Stimulated activated CD4-positive, alpha-beta T cell treated with anti-CD3 and anti-CD28 coated beads, Interleukin-15, amount 100 ng/mL, for 24 hours (primary cell): ENCODE data around the gene TENT4B.
"Not testable (repeated sequence)": the region's sequence is repeated elsewhere in the genome, so short reads cannot be mapped to it uniquely, and the experiment has no call there.

Experiments used
- DNase-seq: peaks from one replicate; pipeline ENCODE4 v3.0.0-alpha.2; 2020

Gene TENT4B

GRCh38 chr16:50152807-50153595, at the start of gene TENT4B:
TSS of gene TENT4B (plus strand) at chr16:50153306. CDS start at chr16:50153622, 316 bp downstream.
- peak; percentile 89 for DNase-seq

- DNase-seq: no peak
Measured at GRCh38 chr16:50103764-50104163, 49.3 kb upstream of the TENT4B start.

GRCh38 chr16:50114357-50115129, 38.6 kb upstream of the TENT4B start:
- DNase-seq: no peak

- no peak for DNase-seq
Measured at GRCh38 chr16:50120711-50121110, 32.4 kb upstream of the TENT4B start.

- no peak for DNase-seq
Measured at GRCh38 chr16:50121278-50121677, 31.8 kb upstream of the TENT4B start.

GRCh38 chr16:50121721-50122445, 31.2 kb upstream of the TENT4B start:
- DNase-seq: peak; percentile 54

GRCh38 chr16:50123417-50123816, 29.7 kb upstream of the TENT4B start:
- DNase-seq: no peak

GRCh38 chr16:50124769-50125168, 28.3 kb upstream of the TENT4B start:
- DNase-seq: no peak

GRCh38 chr16:50126183-50126582, 26.9 kb upstream of the TENT4B start:
- no peak for DNase-seq

- DNase-seq: not testable (repeated sequence)
Measured at GRCh38 chr16:50132571-50132970, 20.5 kb upstream of the TENT4B start.

- no peak for DNase-seq
Measured at GRCh38 chr16:50133214-50133613, 19.9 kb upstream of the TENT4B start.

GRCh38 chr16:50136399-50136798, 16.7 kb upstream of the TENT4B start:
- DNase-seq: no peak

GRCh38 chr16:50137268-50137667, 15.8 kb upstream of the TENT4B start:
- DNase-seq: no peak

GRCh38 chr16:50139580-50139979, 13.5 kb upstream of the TENT4B start:
- no peak for DNase-seq

GRCh38 chr16:50144211-50144610, 8.9 kb upstream of the TENT4B start:
- DNase-seq: no peak

- DNase-seq: no peak
Measured at GRCh38 chr16:50146479-50147435, 6.3 kb upstream of the TENT4B start.

GRCh38 chr16:50151322-50151721, 1.8 kb upstream of the TENT4B start:
- DNase-seq: no peak

- peak; percentile 49 for DNase-seq
Measured at GRCh38 chr16:50151756-50152155, 1.4 kb upstream of the TENT4B start.

- DNase-seq: peak; percentile 87
Measured at GRCh38 chr16:50152351-50152806, 727 bp upstream of the TENT4B start.

GRCh38 chr16:50153596-50154419, 702 bp downstream of the TENT4B start:
- DNase-seq: peak; percentile 52

GRCh38 chr16:50154420-50154950, 1.4 kb downstream of the TENT4B start:
- DNase-seq: no peak
